GM12878 (cell line): ENCODE data around the gene MYO1D. TPM values are rescaled to one million over a fixed set of nuclear protein-coding genes. Genes with fewer than 3 reads are reported as not detected.

Experiments
- CBX3 ChIP-seq: fragments of 200-600 bp; sonication (generic); IDR thresholded peaks from 2 replicates; pipeline ENCODE4 v1.6.1; 2016; ENCODE audit warnings: low read depth, borderline replicate concordance
- ESRRA ChIP-seq: IDR thresholded peaks from 2 replicates; pipeline ENCODE4 v1.6.1; 2012; ENCODE audit warnings: mild to moderate bottlenecking, low read length, improper control_type of control experiment
- EZH2 ChIP-seq: IDR thresholded peaks from 2 replicates; pipeline ENCODE4 v1.6.1; 2012; ENCODE audit warnings: low read depth, mild to moderate bottlenecking, control low read depth, inconsistent platforms, low read length, borderline replicate concordance; ENCODE audit not compliant: control insufficient read depth
- FOXK2 ChIP-seq: fragments of 450-650 bp; IDR thresholded peaks from 2 replicates; pipeline ENCODE4 v1.6.1; 2017; ENCODE audit warnings: mild to moderate bottlenecking, moderate library complexity
- NR2C1 ChIP-seq: fragments of 450-650 bp; IDR thresholded peaks from 2 replicates; pipeline ENCODE4 v1.6.1; 2017; ENCODE audit warnings: antibody characterized with exemption, mild to moderate bottlenecking, moderate library complexity
- YBX1 ChIP-seq: fragments of 450-650 bp; IDR thresholded peaks from 2 replicates; pipeline ENCODE4 v1.6.1; 2016; ENCODE audit warnings: antibody characterized with exemption
- polyA plus RNA-seq, 11 experiments: library from polyadenylated mRNA; depleted of rRNA in 4 of 11; unstranded in 6 of 11; stranded (reverse) in 5 of 11; fragments of >200 nt; fragmentation: Nextera tagmentation in 4 of 11; fragmentation: Illumina TruSeq in 1 of 11; extraction: Ambion mirVana in 4 of 11; extraction: Trizol in 1 of 11; gene quantifications; 1 replicate in 1 of 11; 2 replicates in 10 of 11; pipeline versions ENCODE4 v1.2.1 to v1.2.3, GENCODE V29; 2011 to 2016; ENCODE audit warnings: inconsistent platforms in 2 of 11, missing spikeins in 2 of 11, low read depth in 1 of 11
- total RNA-seq, 4 experiments: library from RNA; depleted of rRNA in 3 of 4; stranded (reverse); fragments of >200 nt in 3 of 4; fragmentation: Illumina TruSeq in 1 of 4; extraction: Trizol in 1 of 4; gene quantifications; 2 replicates each; pipeline versions ENCODE4 v1.2.1 to v1.2.3, GENCODE V29; 2013 to 2021
- TF ChIP-seq, protein P1 (sequence below): fragments of 450-650 bp; IDR thresholded peaks from 2 replicates; pipeline ENCODE4 v1.6.1; 2017; ENCODE audit warnings: mild to moderate bottlenecking, moderate library complexity

The MYO1D gene
- total and polyA plus RNA-seq, 10 of the 15 experiments (the other 5 are each of a cell fraction or from before 2014, with no cell fraction given): 1.8 to 37.7 (median 25.4) TPM

DNA sequence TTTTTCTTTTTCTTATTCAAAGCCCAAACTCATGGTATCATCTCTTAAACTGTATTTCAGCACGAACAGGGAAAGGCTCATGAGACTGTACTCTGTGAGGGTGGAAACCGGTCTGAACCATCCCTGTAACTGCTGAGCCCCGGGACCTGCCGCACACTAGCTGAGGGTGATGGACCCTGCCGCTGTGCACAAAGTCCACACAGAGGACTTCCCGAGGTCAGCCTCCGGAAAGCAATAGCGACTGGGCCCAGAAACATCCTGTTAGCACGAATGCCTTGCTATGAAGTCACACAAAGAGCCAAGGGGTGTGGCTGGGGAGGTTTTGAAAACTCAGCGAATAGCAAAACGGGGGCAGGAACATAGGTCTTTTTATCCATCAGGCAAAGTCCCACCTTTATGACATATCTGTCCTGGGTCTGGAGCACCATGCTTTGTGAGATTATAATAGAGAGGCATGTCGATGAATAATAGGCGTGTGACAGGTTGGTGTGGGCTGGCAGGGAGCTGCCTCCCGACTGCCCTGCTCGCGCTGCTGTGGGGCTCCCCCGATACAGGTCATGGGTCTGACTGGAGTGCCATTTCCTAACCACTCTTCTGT lies 356.7 kb downstream of the MYO1D start (continued):
- no peak for TF ChIP-seq YBX1
- TF ChIP-seq NR2C1: no peak
- TF ChIP-seq CBX3: no peak
- TF ChIP-seq EZH2: no peak
- no peak for TF ChIP-seq FOXK2
- TF ChIP-seq ESRRA: peak; percentile 89
- TF ChIP-seq, protein P1, sequence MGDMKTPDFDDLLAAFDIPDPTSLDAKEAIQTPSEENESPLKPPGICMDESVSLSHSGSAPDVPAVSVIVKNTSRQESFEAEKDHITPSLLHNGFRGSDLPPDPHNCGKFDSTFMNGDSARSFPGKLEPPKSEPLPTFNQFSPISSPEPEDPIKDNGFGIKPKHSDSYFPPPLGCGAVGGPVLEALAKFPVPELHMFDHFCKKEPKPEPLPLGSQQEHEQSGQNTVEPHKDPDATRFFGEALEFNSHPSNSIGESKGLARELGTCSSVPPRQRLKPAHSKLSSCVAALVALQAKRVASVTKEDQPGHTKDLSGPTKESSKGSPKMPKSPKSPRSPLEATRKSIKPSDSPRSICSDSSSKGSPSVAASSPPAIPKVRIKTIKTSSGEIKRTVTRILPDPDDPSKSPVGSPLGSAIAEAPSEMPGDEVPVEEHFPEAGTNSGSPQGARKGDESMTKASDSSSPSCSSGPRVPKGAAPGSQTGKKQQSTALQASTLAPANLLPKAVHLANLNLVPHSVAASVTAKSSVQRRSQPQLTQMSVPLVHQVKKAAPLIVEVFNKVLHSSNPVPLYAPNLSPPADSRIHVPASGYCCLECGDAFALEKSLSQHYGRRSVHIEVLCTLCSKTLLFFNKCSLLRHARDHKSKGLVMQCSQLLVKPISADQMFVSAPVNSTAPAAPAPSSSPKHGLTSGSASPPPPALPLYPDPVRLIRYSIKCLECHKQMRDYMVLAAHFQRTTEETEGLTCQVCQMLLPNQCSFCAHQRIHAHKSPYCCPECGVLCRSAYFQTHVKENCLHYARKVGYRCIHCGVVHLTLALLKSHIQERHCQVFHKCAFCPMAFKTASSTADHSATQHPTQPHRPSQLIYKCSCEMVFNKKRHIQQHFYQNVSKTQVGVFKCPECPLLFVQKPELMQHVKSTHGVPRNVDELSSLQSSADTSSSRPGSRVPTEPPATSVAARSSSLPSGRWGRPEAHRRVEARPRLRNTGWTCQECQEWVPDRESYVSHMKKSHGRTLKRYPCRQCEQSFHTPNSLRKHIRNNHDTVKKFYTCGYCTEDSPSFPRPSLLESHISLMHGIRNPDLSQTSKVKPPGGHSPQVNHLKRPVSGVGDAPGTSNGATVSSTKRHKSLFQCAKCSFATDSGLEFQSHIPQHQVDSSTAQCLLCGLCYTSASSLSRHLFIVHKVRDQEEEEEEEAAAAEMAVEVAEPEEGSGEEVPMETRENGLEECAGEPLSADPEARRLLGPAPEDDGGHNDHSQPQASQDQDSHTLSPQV: peak; percentile 24; the same call in 1 of the 2 replicates
- TF ChIP-seq, all 136 proteins: peak for 37
